ENCODE measurements around the gene ATAD3B.
"Not testable (repeated sequence)": the region's sequence is repeated elsewhere in the genome, so short reads cannot be mapped to it uniquely, and the experiment has no call there.

- not testable (repeated sequence) for TF ChIP-seq CTCF, POLR2A (IDR thresholded peaks at IDR 0.05)
Observed at GRCh38 chr1:1480488-1480867, 8.9 kb downstream of the ATAD3B start.
